Testis (tissue), 3 donors: ENCODE measurements around the gene PRDM1. TPM values are rescaled to one million over a fixed set of nuclear protein-coding genes. Genes with fewer than 3 reads are reported as not detected.

Experiments used
- DNase-seq: peaks from one replicate; pipeline ENCODE4 v3.0.0-alpha.2; 2019
- H3K27ac ChIP-seq, 2 donors: fragments of 200-600 bp; sonication (generic); one replicate each; pipeline ENCODE4 v1.5.1; 2019
- H3K27me3 ChIP-seq: fragments of 200-600 bp; sonication (generic); one replicate; pipeline ENCODE4 v1.5.1; 2019
- H3K36me3 ChIP-seq: fragments of 200-600 bp; sonication (generic); one replicate; pipeline ENCODE4 v1.5.1; 2017; ENCODE audit warnings: low read depth; ENCODE audit errors: missing control alignments
- H3K4me1 ChIP-seq: fragments of 200-600 bp; sonication (generic); one replicate; pipeline ENCODE4 v1.5.1; 2019
- H3K4me3 ChIP-seq, 2 donors: fragments of 200-600 bp; sonication (generic); one replicate each; pipeline ENCODE4 v1.5.1; 2017 to 2019
- H3K9me3 ChIP-seq: fragments of 200-600 bp; sonication (generic); one replicate; pipeline ENCODE4 v1.5.1; 2017
- CTCF ChIP-seq, 3 experiments: fragments of 450-650 bp in 2 of 3; fragments of 200-600 bp in 1 of 3; sonication (generic) in 1 of 3; IDR thresholded peaks; one replicate each; pipeline ENCODE4 v1.5.1; 2016 to 2019; ENCODE audit warnings: antibody characterized with exemption in 3 of 3, mild to moderate bottlenecking in 2 of 3, moderate library complexity in 1 of 3
- POLR2A ChIP-seq: fragments of 450-650 bp; IDR thresholded peaks from one replicate; pipeline ENCODE4 v1.6.1; 2017; ENCODE audit warnings: antibody characterized with exemption, mild to moderate bottlenecking, moderate library complexity
- WGBS, 2 donors: methylation state at CpG; one replicate each; pipeline ENCODE4 v1.1.5; 2018; 5-methylcytosine and 5-hydroxymethylcytosine counted together
- intact Hi-C: fragments of 100-400 bp; cut with DNase I; formaldehyde crosslinking; loops from one replicate; pipeline ENCODE4 v1.15.1; 2023; ENCODE audit warnings: low total_unique reads
- polyA plus RNA-seq: library from polyadenylated mRNA; stranded (reverse); fragments of 350-450 nt; fragmentation: Illumina TruSeq; extraction: RNeasy Lipid Tissue Mini Kit (QIAGEN cat#74804); gene quantifications from one replicate; pipeline ENCODE4 v1.2.3, GENCODE V29; 2014; ENCODE audit warnings: low read depth, low replicate concordance; ENCODE audit not compliant: insufficient read depth
- total RNA-seq, 2 donors: library from RNA; depleted of rRNA; stranded (reverse); fragments of >200 nt; gene quantifications; one replicate each; pipeline ENCODE4 v1.2.3, GENCODE V29; 2016

The PRDM1 gene
- total and polyA plus RNA-seq, 3 donors from 2014 or later: 3.3 to 4.1 (median 3.5) TPM

DNA sequence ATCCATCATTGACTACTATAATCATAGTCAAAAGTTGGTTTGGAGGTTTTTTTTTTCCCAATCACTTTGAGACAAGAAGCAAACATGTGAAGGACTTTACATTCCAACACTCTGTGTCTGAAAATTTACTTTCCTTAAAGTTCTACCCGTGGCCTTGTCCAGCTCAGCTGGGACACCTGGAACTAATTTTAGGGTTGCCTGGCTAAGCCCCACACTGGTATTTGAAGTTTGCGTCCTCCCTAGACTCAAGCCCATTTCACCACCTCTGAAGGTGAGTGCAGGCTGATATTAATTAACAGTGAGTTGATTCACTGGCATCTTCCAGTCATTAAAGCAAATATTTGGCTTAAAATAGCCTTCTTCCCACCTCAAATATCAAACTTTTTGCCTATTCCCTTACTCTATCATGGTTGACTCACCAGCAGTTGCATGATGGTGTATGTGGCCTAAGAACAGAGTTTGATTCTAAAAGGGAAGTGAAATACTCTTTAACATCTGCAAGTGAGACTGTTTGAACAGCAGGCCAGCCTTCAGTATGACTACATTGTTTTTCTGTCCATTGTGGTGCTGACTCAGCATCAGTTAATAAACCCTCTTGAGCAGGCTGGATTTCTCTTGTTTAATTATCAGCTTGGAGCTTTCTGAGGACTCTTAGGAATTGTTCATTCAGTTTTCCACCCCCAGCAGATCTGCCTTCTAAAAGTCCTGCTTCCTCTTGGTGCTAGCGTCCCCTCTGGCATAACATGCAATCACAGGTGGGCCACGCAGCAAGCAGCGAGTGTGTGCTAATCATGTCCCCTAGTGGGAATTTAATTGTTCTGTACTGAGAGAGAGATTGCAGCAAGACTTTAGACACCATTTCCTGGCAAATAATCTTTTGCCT is 1.8 kb upstream of the PRDM1 start:
- DNase-seq: no peak
- Histone ChIP-seq H3K4me3 (no peak overlapping the region), H3K36me3 (no peaks in the 10 kb centered on the region), H3K4me1 (peaks cover 5% of the 10 kb centered on the region), H3K27ac (peak overlapping the region in 1 of 2 donors; percentile 24), H3K9me3 (no peaks in the 10 kb centered on the region), H3K27me3 (no peaks in the 10 kb centered on the region)
- intact Hi-C loops: no loop called here
- TF ChIP-seq CTCF (IDR thresholded peaks at IDR 0.05) (peak in 2 of 3 experiments; percentile 11 to 19), POLR2A (no peak)
- 58 to 60% methylated on average over 5 of the region's 5 CpGs for WGBS, 2 donors

- TF ChIP-seq CTCF (IDR thresholded peaks at IDR 0.05) (no peak), POLR2A (no peak)
- no peaks in the 10 kb centered on the region for H3K9me3 ChIP-seq
- intact Hi-C loops: no loop called here
- no peak for DNase-seq
- no peak overlapping the region for H3K27ac ChIP-seq
- H3K4me3 ChIP-seq: peak overlapping the region in 1 of 2 donors; percentile 52
- no peaks in the 10 kb centered on the region for H3K27me3 ChIP-seq
- 14 to 19% methylated on average over 7 of the region's 7 CpGs for WGBS, 2 donors
- H3K36me3 ChIP-seq: no peaks in the 10 kb centered on the region
- peaks cover 5% of the 10 kb centered on the region for H3K4me1 ChIP-seq
These were observed 996 bp upstream of the PRDM1 start for GRCh38 chr6:106084989-106085691.

DNA sequence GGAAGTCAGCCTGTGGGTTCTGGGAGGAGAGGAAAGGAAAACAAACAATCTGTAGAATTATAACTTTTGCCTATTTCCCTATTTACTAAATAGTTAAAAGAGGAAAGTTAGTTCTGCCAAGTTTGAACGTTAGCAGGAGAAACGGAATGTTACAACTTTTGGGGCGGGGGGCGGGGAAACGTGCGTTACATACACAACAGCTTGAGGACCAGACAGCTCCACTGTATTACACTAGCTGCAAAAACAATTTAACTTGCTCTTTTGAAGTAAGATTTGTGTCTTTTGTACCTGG is 498 bp upstream of the PRDM1 start:
- peak overlapping the region; percentile 42 to 52 for H3K4me3 ChIP-seq
- peaks cover 5% of the 10 kb centered on the region for H3K4me1 ChIP-seq
- peak overlapping the region in 1 of 2 donors; percentile 68 for H3K27ac ChIP-seq
- H3K9me3 ChIP-seq: no peaks in the 10 kb centered on the region
- no peak for DNase-seq
- no peaks in the 10 kb centered on the region for H3K36me3 ChIP-seq
- no peaks in the 10 kb centered on the region for H3K27me3 ChIP-seq
- intact Hi-C loops: no loop called here
- no peak for TF ChIP-seq CTCF (IDR thresholded peaks at IDR 0.05)
- TF ChIP-seq POLR2A: no peak
- WGBS, 2 donors: 1 to 2% methylated on average over 6 of the region's 6 CpGs

- no peak for TF ChIP-seq POLR2A
- no peak for TF ChIP-seq CTCF (IDR thresholded peaks at IDR 0.05)
- intact Hi-C loops: no loop called here
- Histone ChIP-seq H3K9me3 (no peaks in the 10 kb centered on the region), H3K36me3 (no peaks in the 10 kb centered on the region), H3K27ac (peak overlapping the region in 1 of 2 donors; percentile 48), H3K4me3 (peak overlapping the region; percentile 42 to 52), H3K4me1 (peaks cover 5% of the 10 kb centered on the region), H3K27me3 (no peaks in the 10 kb centered on the region)
- WGBS, 2 donors: 12 to 17% methylated on average over 3 of the region's 3 CpGs
- DNase-seq: no peak
These were observed 659 bp downstream of the PRDM1 start for GRCh38 chr6:106086814-106087175.
